ENCODE results near the gene C1orf122. TPM values are rescaled to one million over a fixed set of nuclear protein-coding genes. Genes with fewer than 3 reads are reported as not detected.

Gene C1orf122
- total and polyA plus RNA-seq, 10 of the 15 experiments (the other 5 are each of a cell fraction or from before 2014, with no cell fraction given) = 1.6 to 35.8 (median 14.8) TPM

DNA sequence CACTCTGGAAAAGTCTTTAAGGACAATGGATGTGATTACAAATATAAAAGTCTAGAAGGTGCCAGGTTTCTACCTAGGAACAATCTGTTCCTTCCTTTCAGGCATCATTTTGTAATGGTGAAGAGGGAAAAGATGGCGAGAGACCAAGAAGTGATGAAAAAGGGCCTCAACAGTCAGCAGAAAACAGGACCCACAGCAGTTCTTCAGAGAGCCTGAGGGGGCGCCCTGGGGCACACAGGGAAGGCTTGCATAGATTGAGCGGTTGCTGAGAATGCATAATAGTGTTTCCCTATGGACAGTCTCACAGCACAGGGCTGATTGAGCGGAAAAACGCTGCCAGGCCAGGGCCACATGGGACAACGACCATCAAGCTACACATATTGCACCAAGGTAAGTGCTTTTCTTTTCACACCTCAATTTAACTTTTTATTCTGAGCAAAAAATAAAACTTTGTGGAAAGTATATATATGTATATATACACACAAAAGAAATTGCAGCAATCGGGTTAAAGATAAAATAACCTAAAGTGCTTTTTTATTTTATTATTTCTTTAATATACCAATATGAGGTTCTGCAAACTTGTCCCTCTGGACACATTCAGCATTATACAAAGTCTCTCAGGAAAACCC is 3.6 kb downstream of the C1orf122 start:
- ChIA-PET POLR2A (no interaction called here), SMC1A (ENCODE audit: uncharacterized antibody, unreplicated experiment) (interaction anchor here (0.7 kb wide), 1 partner anchor 48 kb away, joined by 3 read pairs; the partner anchor contains the start of gene MTF1), RAD21 (ENCODE audit: unreplicated experiment) (no interaction called here), CTCF (interaction anchor here (0.9 to 2.9 kb wide), 3 partner anchors 26 to 49 kb away, joined by 3 to 13 read pairs (median 3); partner anchors contain the start of gene MTF1)
- Histone ChIP-seq H3K27me3 (replicated peaks in 1 of 2; ENCODE audit: control insufficient read depth in 2 of 2, insufficient read depth in 2 of 2, low read length in 1 of 2) (no peaks in the 10 kb centered on the region), H3K79me2 (ENCODE audit: control insufficient read depth, insufficient read depth, low read length) (peaks cover 25% of the 10 kb centered on the region), H3K36me3 (ENCODE audit: control insufficient read depth in 2 of 2, insufficient read depth in 2 of 2, low read length in 1 of 2) (peaks cover 9 to 11% of the 10 kb centered on the region in 2 experiments; a peak in 3 of 4 replicates), H3K27ac (ENCODE audit: control insufficient read depth, insufficient read depth) (no peak overlapping the region), H3K4me1 (ENCODE audit: control insufficient read depth, insufficient read depth, low read length) (peaks cover 11% of the 10 kb centered on the region), H3K9ac (ENCODE audit: control insufficient read depth, insufficient read depth, low read length) (no peak overlapping the region), H4K20me1 (ENCODE audit: control insufficient read depth, insufficient read depth) (no peaks in the 10 kb centered on the region), H2AFZ (ENCODE audit: control insufficient read depth, low read depth, low read length) (no peak overlapping the region), H3K4me2 (ENCODE audit: control insufficient read depth, insufficient read depth) (no peak overlapping the region), H3K9me3 (replicated peaks; ENCODE audit: control insufficient read depth, insufficient read depth, low read length) (no peaks in the 10 kb centered on the region), H3K4me3 (no peak overlapping the region)
- in situ Hi-C loops (cut with MboI) (no loop called here), intact Hi-C loops (cut with micrococcal nuclease; ENCODE audit: unreplicated experiment) (loop anchor here (1.0 kb wide), 1 partner anchor 48 kb away; the partner anchor contains the start of gene MTF1)
- ATAC-seq (peak; percentile 64), FAIRE-seq (peak; percentile 93), DNase-seq (ENCODE audit: low read depth, low spot score) (no peak)
- whole genome bisulfite sequencing (ENCODE audit: insufficient coverage, insufficient replicate concordance, low lambda C conversion rate, missing lambda C conversion rate) = 22% methylated on average over 7 of the region's 7 CpGs
- TF ChIP-seq ZSCAN29 (IDR thresholded peaks at IDR 0.05) (no peak), SMC3 (IDR thresholded peaks at IDR 0.05; ENCODE audit: borderline replicate concordance, low read length) (peak; percentile 38; the same call in 1 of the 2 replicates), POU2F2 (IDR thresholded peaks at IDR 0.05; ENCODE audit: borderline replicate concordance, low read depth, low read length) (peak; percentile 64; the same call in 1 of the 3 replicates), CREB1 (IDR thresholded peaks at IDR 0.05; ENCODE audit: low read depth) (peak; percentile 28; the same call in 1 of the 2 replicates), NR2F1 (conservative IDR thresholded peaks at IDR 0.05) (no peak), RAD21 (IDR thresholded peaks at IDR 0.05; ENCODE audit: insufficient read depth, low read depth, low read length) (peak; percentile 69), YY1 (IDR thresholded peaks at IDR 0.05; ENCODE audit: low read depth, low read length) (peak; percentile 77; the same call in 1 of the 2 replicates)
- TF ChIP-seq, protein P1, sequence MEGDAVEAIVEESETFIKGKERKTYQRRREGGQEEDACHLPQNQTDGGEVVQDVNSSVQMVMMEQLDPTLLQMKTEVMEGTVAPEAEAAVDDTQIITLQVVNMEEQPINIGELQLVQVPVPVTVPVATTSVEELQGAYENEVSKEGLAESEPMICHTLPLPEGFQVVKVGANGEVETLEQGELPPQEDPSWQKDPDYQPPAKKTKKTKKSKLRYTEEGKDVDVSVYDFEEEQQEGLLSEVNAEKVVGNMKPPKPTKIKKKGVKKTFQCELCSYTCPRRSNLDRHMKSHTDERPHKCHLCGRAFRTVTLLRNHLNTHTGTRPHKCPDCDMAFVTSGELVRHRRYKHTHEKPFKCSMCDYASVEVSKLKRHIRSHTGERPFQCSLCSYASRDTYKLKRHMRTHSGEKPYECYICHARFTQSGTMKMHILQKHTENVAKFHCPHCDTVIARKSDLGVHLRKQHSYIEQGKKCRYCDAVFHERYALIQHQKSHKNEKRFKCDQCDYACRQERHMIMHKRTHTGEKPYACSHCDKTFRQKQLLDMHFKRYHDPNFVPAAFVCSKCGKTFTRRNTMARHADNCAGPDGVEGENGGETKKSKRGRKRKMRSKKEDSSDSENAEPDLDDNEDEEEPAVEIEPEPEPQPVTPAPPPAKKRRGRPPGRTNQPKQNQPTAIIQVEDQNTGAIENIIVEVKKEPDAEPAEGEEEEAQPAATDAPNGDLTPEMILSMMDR (IDR thresholded peaks at IDR 0.05 in 2 of 3, conservative IDR thresholded peaks at IDR 0.05 in 1 of 3; ENCODE audit: control insufficient read depth in 2 of 3, extremely low read depth in 1 of 3, insufficient read depth in 1 of 3, low read depth in 3 of 3, low read length in 3 of 3) = peak; percentile 84 to 96 (median 94)
- TF ChIP-seq, protein P2, sequence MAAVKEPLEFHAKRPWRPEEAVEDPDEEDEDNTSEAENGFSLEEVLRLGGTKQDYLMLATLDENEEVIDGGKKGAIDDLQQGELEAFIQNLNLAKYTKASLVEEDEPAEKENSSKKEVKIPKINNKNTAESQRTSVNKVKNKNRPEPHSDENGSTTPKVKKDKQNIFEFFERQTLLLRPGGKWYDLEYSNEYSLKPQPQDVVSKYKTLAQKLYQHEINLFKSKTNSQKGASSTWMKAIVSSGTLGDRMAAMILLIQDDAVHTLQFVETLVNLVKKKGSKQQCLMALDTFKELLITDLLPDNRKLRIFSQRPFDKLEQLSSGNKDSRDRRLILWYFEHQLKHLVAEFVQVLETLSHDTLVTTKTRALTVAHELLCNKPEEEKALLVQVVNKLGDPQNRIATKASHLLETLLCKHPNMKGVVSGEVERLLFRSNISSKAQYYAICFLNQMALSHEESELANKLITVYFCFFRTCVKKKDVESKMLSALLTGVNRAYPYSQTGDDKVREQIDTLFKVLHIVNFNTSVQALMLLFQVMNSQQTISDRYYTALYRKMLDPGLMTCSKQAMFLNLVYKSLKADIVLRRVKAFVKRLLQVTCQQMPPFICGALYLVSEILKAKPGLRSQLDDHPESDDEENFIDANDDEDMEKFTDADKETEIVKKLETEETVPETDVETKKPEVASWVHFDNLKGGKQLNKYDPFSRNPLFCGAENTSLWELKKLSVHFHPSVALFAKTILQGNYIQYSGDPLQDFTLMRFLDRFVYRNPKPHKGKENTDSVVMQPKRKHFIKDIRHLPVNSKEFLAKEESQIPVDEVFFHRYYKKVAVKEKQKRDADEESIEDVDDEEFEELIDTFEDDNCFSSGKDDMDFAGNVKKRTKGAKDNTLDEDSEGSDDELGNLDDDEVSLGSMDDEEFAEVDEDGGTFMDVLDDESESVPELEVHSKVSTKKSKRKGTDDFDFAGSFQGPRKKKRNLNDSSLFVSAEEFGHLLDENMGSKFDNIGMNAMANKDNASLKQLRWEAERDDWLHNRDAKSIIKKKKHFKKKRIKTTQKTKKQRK (IDR thresholded peaks at IDR 0.05; ENCODE audit: low read depth, low read length) = no peak
- BruUV-seq (replicated peaks) = no TSS peak
